Endothelial cell of umbilical vein (primary cell): ENCODE measurements around the gene C16orf86.

Experiments
- CTCF ChIP-seq, 2 donors: IDR thresholded peaks; 1 replicate in 1 of 2; 2 replicates in 1 of 2; pipeline ENCODE4 v1.5.1; 2011; ENCODE audit warnings: low read length in 2 of 2, mild to moderate bottlenecking in 2 of 2, moderate library complexity in 2 of 2, control low read depth in 1 of 2, inconsistent platforms in 1 of 2, low read depth in 1 of 2; ENCODE audit not compliant: insufficient read depth in 1 of 2; ENCODE audit errors: extremely low read depth in 1 of 2
- POLR2A ChIP-seq: IDR thresholded peaks from 2 replicates; pipeline ENCODE4 v1.6.1; 2012; ENCODE audit warnings: low read depth, mild to moderate bottlenecking, control low read depth, low read length

DNA sequence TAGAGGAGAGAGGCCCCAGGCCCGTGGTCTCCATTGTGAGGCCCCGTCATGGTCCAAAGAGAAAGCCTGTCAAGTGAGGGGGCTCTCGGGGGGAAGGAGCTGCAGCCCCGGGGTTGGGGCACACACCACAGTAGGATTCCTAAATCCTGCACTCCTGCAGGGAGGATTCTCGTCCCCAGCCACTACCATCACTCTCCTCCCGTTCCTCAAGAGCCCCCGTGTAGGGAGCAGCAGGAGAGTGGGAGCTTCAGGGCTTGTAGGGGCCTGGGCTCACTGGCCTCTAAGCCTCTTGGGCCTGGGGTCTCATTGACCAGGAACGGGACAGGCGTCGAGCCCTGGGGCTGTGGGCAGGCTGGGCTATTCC lies 821 bp downstream of the C16orf86 start:
- TF ChIP-seq CTCF (IDR thresholded peaks at IDR 0.05; ENCODE audit: extremely low read depth in 1 of 2, insufficient read depth in 1 of 2, low read depth in 1 of 2, low read length in 2 of 2) = no peak
- TF ChIP-seq POLR2A = no peak
